ENCODE results near the gene KCNC4. TPM values are rescaled to one million over a fixed set of nuclear protein-coding genes. Genes with fewer than 3 reads are reported as not detected.

The KCNC4 gene
- total RNA-seq, 2 donors from 2014 or later = 8.6 to 12.7 TPM

- H3K36me3 ChIP-seq (replicated peaks in 1 of 2; ENCODE audit: insufficient read depth in 1 of 2, low read depth in 2 of 2) = no peaks in the 10 kb centered on the region
- intact Hi-C loops (cut with DNase I) = no loop called here
Measured at GRCh38 chr1:110225212-110225611, 15.1 kb downstream of the KCNC4 start.

DNA sequence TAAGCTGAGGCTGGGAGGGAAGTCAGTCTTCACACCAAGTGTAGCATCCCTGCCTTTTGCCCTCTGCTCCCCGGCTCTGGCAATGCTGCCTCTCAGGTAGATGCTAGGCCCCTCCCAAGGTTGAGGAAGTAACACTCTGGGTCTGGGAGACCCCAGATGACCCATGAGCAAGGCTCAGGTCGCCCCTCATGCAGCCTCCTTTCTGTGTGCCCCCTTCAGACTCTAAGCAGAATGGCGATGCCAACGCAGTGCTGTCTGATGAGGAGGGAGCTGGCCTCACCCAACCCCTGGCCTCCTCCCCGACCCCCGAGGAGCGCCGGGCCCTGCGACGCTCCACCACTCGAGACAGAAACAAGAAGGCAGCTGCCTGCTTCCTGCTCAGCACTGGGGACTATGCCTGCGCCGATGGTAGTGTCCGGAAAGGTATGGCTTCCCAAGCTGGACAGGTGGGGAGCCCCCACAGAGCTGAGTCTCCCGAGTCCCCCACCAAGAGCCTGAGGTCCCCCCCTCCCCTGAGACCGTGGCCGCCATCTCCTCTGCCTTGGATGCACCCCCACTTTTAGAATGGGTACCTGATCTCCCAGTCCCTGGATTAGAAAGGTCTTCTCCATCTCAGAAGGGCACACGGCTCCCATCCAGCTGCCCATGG, 15.8 kb downstream of the KCNC4 start:
- Histone ChIP-seq H3K36me3 (replicated peaks in 1 of 2; ENCODE audit: insufficient read depth in 1 of 2, low read depth in 2 of 2) (no peaks in the 10 kb centered on the region), H3K27ac (no peak overlapping the region), H3K27me3 (no peaks in the 10 kb centered on the region), H3K9me3 (no peaks in the 10 kb centered on the region), H3K4me1 (peaks cover 1% of the 10 kb centered on the region), H3K4me3 (no peak overlapping the region)
- DNase-seq = no peak
- intact Hi-C loops (cut with DNase I) = no loop called here
- no peak for TF ChIP-seq POLR2A (IDR thresholded peaks at IDR 0.05)
- TF ChIP-seq, protein P1, sequence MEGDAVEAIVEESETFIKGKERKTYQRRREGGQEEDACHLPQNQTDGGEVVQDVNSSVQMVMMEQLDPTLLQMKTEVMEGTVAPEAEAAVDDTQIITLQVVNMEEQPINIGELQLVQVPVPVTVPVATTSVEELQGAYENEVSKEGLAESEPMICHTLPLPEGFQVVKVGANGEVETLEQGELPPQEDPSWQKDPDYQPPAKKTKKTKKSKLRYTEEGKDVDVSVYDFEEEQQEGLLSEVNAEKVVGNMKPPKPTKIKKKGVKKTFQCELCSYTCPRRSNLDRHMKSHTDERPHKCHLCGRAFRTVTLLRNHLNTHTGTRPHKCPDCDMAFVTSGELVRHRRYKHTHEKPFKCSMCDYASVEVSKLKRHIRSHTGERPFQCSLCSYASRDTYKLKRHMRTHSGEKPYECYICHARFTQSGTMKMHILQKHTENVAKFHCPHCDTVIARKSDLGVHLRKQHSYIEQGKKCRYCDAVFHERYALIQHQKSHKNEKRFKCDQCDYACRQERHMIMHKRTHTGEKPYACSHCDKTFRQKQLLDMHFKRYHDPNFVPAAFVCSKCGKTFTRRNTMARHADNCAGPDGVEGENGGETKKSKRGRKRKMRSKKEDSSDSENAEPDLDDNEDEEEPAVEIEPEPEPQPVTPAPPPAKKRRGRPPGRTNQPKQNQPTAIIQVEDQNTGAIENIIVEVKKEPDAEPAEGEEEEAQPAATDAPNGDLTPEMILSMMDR (IDR thresholded peaks at IDR 0.05) = no peak
- no peak for ATAC-seq
- 92 to 95% methylated on average over 16 to 17 of the region's 18 CpGs for WGBS, 2 donors

More at GRCh38 chr1:110225212-110225611, 15.1 kb downstream of the KCNC4 start:
- no peaks in the 10 kb centered on the region for H3K9me3 ChIP-seq
- ATAC-seq = no peak
- TF ChIP-seq, protein P1 (IDR thresholded peaks at IDR 0.05) = no peak
- no peak for TF ChIP-seq POLR2A (IDR thresholded peaks at IDR 0.05)
- H3K4me1 ChIP-seq = peaks cover 8% of the 10 kb centered on the region
- no peaks in the 10 kb centered on the region for H3K27me3 ChIP-seq
- 73% methylated on average over 7 of the region's 7 CpGs; no CpG with 5 or more reads in 1 of the 2 donors for WGBS, 2 donors
- DNase-seq = no peak
- H3K4me3 ChIP-seq = no peak overlapping the region
- H3K27ac ChIP-seq = no peak overlapping the region

- intact Hi-C loops (cut with DNase I) = no loop called here
- peak in 3 of 4 donors; percentile 31 to 41 (median 34) for DNase-seq
- WGBS, 2 donors = 94% methylated on average over 10 to 12 of the region's 12 CpGs
Measured at GRCh38 chr1:110227774-110228173, 17.7 kb downstream of the KCNC4 start.

DNA sequence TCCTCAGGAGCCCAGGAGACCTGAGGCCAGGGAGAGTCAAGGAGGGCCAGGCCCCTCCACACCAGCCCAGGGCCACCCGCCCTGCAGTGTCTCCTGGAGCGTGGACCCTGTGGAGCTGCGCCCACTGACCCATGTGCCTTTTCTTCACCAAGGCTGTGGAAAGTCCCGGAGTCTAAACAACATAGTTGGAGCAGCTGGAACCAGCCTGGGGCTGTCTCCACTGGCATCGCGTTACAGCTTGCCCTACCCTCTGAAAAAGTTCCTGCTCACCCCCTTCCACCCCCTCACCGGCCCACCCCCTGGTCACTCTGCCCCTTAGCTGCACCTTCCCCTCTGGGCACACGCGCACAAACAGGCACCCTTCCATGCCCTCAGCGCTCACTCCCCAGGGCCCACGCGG, 18.3 kb downstream of the KCNC4 start:
- Histone ChIP-seq H3K27me3 (no peaks in the 10 kb centered on the region), H3K36me3 (replicated peaks in 1 of 2; ENCODE audit: insufficient read depth in 1 of 2, low read depth in 2 of 2) (no peaks in the 10 kb centered on the region), H3K27ac (no peak overlapping the region), H3K9me3 (no peaks in the 10 kb centered on the region), H3K4me1 (no peaks in the 10 kb centered on the region), H3K4me3 (no peak overlapping the region)
- DNase-seq = no peak
- TF ChIP-seq, protein P1 (IDR thresholded peaks at IDR 0.05) = no peak
- TF ChIP-seq POLR2A (IDR thresholded peaks at IDR 0.05) = no peak
- intact Hi-C loops (cut with DNase I) = no loop called here
- WGBS, 2 donors = 92 to 94% methylated on average over 11 of the region's 12 CpGs
- no peak for ATAC-seq

More at GRCh38 chr1:110227774-110228173, 17.7 kb downstream of the KCNC4 start:
- Histone ChIP-seq H3K27me3 (no peaks in the 10 kb centered on the region), H3K27ac (no peak overlapping the region), H3K9me3 (no peaks in the 10 kb centered on the region), H3K4me3 (no peak overlapping the region), H3K4me1 (no peaks in the 10 kb centered on the region), H3K36me3 (replicated peaks in 1 of 2; ENCODE audit: insufficient read depth in 1 of 2, low read depth in 2 of 2) (no peaks in the 10 kb centered on the region)
- ATAC-seq = no peak
- no peak for TF ChIP-seq POLR2A (IDR thresholded peaks at IDR 0.05)
- TF ChIP-seq, protein P1 (IDR thresholded peaks at IDR 0.05) = no peak

GRCh38 chr1:110228869-110229268, 18.8 kb downstream of the KCNC4 start:
- Histone ChIP-seq H3K4me3 (no peak overlapping the region), H3K4me1 (no peaks in the 10 kb centered on the region), H3K27me3 (no peaks in the 10 kb centered on the region), H3K36me3 (replicated peaks in 1 of 2; ENCODE audit: insufficient read depth in 1 of 2, low read depth in 2 of 2) (no peaks in the 10 kb centered on the region), H3K9me3 (no peaks in the 10 kb centered on the region), H3K27ac (no peak overlapping the region)
- ATAC-seq (no peak), DNase-seq (no peak)
- intact Hi-C loops (cut with DNase I) = no loop called here
- WGBS, 2 donors = 91 to 93% methylated on average over 9 of the region's 9 CpGs
- TF ChIP-seq, protein P1 (IDR thresholded peaks at IDR 0.05) = no peak
- TF ChIP-seq POLR2A (IDR thresholded peaks at IDR 0.05) = no peak

Data from body of pancreas (tissue), 4 donors.